ENCODE measurements around the gene UBN1.
"Not testable (repeated sequence)": the region's sequence is repeated elsewhere in the genome, so short reads cannot be mapped to it uniquely, and the experiment has no call there.

The UBN1 gene

GRCh38 chr16:4884972-4885874, 37.9 kb downstream of the UBN1 start:
- no peak for DNase-seq (ENCODE audit: low read depth)

GRCh38 chr16:4886151-4886550, 38.9 kb downstream of the UBN1 start:
- DNase-seq (ENCODE audit: low read depth): no peak

- no peak for DNase-seq (ENCODE audit: low read depth)
Observed at GRCh38 chr16:4888428-4889135, 41.3 kb downstream of the UBN1 start.

- no peak for DNase-seq (ENCODE audit: low read depth)
Observed at GRCh38 chr16:4890026-4890425, 42.7 kb downstream of the UBN1 start.

- DNase-seq (ENCODE audit: low read depth): no peak
Observed at GRCh38 chr16:4890686-4891085, 43.4 kb downstream of the UBN1 start.

- no peak for DNase-seq (ENCODE audit: low read depth)
Observed at GRCh38 chr16:4891097-4891885, 44.0 kb downstream of the UBN1 start.

GRCh38 chr16:4891886-4892216, 44.6 kb downstream of the UBN1 start:
- no peak for DNase-seq (ENCODE audit: low read depth)

GRCh38 chr16:4892361-4893102, 45.3 kb downstream of the UBN1 start:
- DNase-seq (ENCODE audit: low read depth): no peak

GRCh38 chr16:4893103-4893862, 46.0 kb downstream of the UBN1 start:
- DNase-seq (ENCODE audit: low read depth): no peak

- DNase-seq (ENCODE audit: low read depth): no peak
Observed at GRCh38 chr16:4894276-4895150, 47.2 kb downstream of the UBN1 start.

- no peak for DNase-seq (ENCODE audit: low read depth)
Observed at GRCh38 chr16:4895366-4895765, 48.1 kb downstream of the UBN1 start.

GRCh38 chr16:4896761-4897160, 49.5 kb downstream of the UBN1 start:
- DNase-seq (ENCODE audit: low read depth): not testable (repeated sequence)

GRCh38 chr16:4897328-4897727, 50.0 kb downstream of the UBN1 start:
- DNase-seq (ENCODE audit: low read depth): no peak

GRCh38 chr16:4898811-4899473, 51.7 kb downstream of the UBN1 start:
- no peak for DNase-seq (ENCODE audit: low read depth)

GRCh38 chr16:4899474-4899846, 52.2 kb downstream of the UBN1 start:
- DNase-seq (ENCODE audit: low read depth): no peak

- DNase-seq (ENCODE audit: low read depth): no peak
Observed at GRCh38 chr16:4900036-4900435, 52.8 kb downstream of the UBN1 start.

- no peak for DNase-seq (ENCODE audit: low read depth)
Observed at GRCh38 chr16:4900750-4901149, 53.5 kb downstream of the UBN1 start.

- DNase-seq (ENCODE audit: low read depth): no peak
Observed at GRCh38 chr16:4902038-4902437, 54.8 kb downstream of the UBN1 start.

- no peak for DNase-seq (ENCODE audit: low read depth)
Observed at GRCh38 chr16:4904108-4904941, 57.0 kb downstream of the UBN1 start.
